Calu3 (cell line): Measurements from ENCODE around the gene ANXA9. TPM values are rescaled to one million over a fixed set of nuclear protein-coding genes. Genes with fewer than 3 reads are reported as not detected.

ENCODE experiments used
- BruUV-seq: library from RNA; stranded (reverse); fragments of 400-500 nt; replicated peaks from 2 replicates; lab custom pipeline; 2021; lab: Mats Ljungman, UMichigan
- CTCF ChIA-PET: fragments of 300-600 bp; sonication (Branson Sonifier 250); formaldehyde crosslinking; loops from one replicate; lab custom pipeline; 2022; ENCODE audit warnings: antibody characterized with exemption; lab: Charles Lee
- DNase-seq: peaks from one replicate; pipeline ENCODE4 v3.0.0; 2022
- H3K27ac Mint-ChIP-seq: one replicate; pipeline ENCODE4 v1.8.0; 2022; ENCODE audit warnings: mixed read lengths; ENCODE audit not compliant: unreplicated experiment
- H3K27me3 Mint-ChIP-seq: one replicate; pipeline ENCODE4 v1.8.0; 2022; ENCODE audit warnings: mixed read lengths; ENCODE audit not compliant: unreplicated experiment
- H3K36me3 Mint-ChIP-seq: one replicate; pipeline ENCODE4 v1.8.0; 2022; ENCODE audit warnings: mild to moderate bottlenecking, moderate library complexity, mixed read lengths; ENCODE audit not compliant: insufficient read depth, unreplicated experiment
- H3K4me1 Mint-ChIP-seq: one replicate; pipeline ENCODE4 v1.8.0; 2022; ENCODE audit warnings: mild to moderate bottlenecking, low read depth, mixed read lengths; ENCODE audit not compliant: unreplicated experiment
- H3K4me3 Mint-ChIP-seq: one replicate; pipeline ENCODE4 v1.8.0; 2022; ENCODE audit warnings: mild to moderate bottlenecking, low read depth, moderate library complexity, mixed read lengths; ENCODE audit not compliant: unreplicated experiment
- H3K9me3 Mint-ChIP-seq: one replicate; pipeline ENCODE4 v1.8.0; 2022; ENCODE audit warnings: low read depth, mixed read lengths; ENCODE audit not compliant: unreplicated experiment
- intact Hi-C: fragments of 100-400 bp; cut with micrococcal nuclease; formaldehyde crosslinking; loops from one replicate; pipeline ENCODE4 v1.10.0; 2022; ENCODE audit not compliant: unreplicated experiment
- total RNA-seq: library from RNA; stranded (reverse); gene quantifications from 2 replicates; pipeline ENCODE4 v1.2.3, GENCODE V29; 2022
- TF ChIP-seq, protein P1 (sequence below): fragments of 200-600 bp; IDR thresholded peaks from one replicate; pipeline ENCODE4 v1.8.0; 2022; ENCODE audit warnings: antibody characterized with exemption; ENCODE audit not compliant: unreplicated experiment

Gene ANXA9
- total RNA-seq, 1 experiment from 2014 or later = 15.4 TPM

DNA sequence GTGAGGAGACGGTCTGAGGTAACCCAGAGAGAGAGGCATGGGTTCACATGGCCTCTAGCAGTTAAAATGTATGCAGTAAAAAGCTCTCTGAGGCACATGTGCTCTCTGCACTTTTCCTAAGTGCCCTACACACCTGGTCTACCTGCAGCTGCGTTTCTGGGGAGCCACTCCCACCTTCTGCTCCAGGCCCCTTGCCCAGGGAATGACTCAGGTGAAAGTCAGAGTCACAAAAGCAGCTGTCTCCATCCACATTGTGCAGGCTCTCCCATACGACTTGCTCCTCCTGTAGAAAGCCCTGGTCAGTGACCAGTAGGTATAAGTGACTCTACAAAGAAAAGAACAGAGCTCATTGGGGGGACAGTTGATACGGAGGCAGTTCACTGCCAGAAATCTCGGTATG lies 15.9 kb downstream of the ANXA9 start:
- CTCF ChIA-PET = interaction anchor here (1.1 kb wide), 1 partner anchor 8 kb away, joined by 3 read pairs; the partner anchor contains the start of gene MINDY1
- H3K27me3 Mint-ChIP-seq = no peaks in the 10 kb centered on the region
- no peaks in the 10 kb centered on the region for H3K4me1 Mint-ChIP-seq
- peaks cover 17% of the 10 kb centered on the region for H3K36me3 Mint-ChIP-seq
- intact Hi-C loops = no loop called here
- H3K27ac Mint-ChIP-seq = no peak overlapping the region
- no peak for DNase-seq
- H3K9me3 Mint-ChIP-seq = no peaks in the 10 kb centered on the region
- TF ChIP-seq, protein P1, sequence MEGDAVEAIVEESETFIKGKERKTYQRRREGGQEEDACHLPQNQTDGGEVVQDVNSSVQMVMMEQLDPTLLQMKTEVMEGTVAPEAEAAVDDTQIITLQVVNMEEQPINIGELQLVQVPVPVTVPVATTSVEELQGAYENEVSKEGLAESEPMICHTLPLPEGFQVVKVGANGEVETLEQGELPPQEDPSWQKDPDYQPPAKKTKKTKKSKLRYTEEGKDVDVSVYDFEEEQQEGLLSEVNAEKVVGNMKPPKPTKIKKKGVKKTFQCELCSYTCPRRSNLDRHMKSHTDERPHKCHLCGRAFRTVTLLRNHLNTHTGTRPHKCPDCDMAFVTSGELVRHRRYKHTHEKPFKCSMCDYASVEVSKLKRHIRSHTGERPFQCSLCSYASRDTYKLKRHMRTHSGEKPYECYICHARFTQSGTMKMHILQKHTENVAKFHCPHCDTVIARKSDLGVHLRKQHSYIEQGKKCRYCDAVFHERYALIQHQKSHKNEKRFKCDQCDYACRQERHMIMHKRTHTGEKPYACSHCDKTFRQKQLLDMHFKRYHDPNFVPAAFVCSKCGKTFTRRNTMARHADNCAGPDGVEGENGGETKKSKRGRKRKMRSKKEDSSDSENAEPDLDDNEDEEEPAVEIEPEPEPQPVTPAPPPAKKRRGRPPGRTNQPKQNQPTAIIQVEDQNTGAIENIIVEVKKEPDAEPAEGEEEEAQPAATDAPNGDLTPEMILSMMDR = no peak
- BruUV-seq = no TSS peak
- H3K4me3 Mint-ChIP-seq = no peak overlapping the region

DNA sequence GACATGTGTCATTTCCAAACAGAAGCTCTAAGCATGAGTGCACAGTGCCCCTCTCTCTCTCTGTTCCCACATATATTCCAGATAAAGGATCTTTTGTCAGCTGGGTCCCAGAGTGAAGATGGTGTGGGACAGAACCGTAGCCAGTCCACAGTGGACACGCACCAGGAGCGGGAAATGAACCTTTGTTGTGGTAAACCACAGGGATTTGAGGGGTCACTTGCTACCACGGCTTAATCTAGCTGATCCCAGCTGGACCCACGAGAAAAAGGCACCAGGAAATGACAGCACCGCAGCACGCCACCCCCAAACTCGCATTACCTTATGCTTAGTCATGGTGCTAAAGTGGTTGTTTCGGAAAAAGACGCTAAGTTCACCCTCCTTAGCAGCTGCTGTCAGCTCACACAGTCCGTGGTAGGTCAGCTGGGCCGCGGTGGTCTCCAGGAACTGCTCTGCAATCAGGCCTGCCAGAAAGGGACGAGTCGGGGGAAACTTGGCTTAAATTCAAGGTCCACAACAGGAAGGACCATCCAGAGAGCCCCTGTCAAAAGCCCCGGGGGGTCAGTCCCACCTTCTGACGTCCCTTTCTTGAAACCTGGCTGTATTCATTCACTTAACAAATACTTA lies 17.1 kb downstream of the ANXA9 start:
- CTCF ChIA-PET = no interaction called here
- peaks cover 17% of the 10 kb centered on the region for H3K36me3 Mint-ChIP-seq
- H3K27me3 Mint-ChIP-seq = no peaks in the 10 kb centered on the region
- DNase-seq = no peak
- no peak overlapping the region for H3K27ac Mint-ChIP-seq
- BruUV-seq = no TSS peak
- no peaks in the 10 kb centered on the region for H3K4me1 Mint-ChIP-seq
- intact Hi-C loops = no loop called here
- H3K4me3 Mint-ChIP-seq = no peak overlapping the region
- TF ChIP-seq, protein P1 = no peak
- no peaks in the 10 kb centered on the region for H3K9me3 Mint-ChIP-seq

DNA sequence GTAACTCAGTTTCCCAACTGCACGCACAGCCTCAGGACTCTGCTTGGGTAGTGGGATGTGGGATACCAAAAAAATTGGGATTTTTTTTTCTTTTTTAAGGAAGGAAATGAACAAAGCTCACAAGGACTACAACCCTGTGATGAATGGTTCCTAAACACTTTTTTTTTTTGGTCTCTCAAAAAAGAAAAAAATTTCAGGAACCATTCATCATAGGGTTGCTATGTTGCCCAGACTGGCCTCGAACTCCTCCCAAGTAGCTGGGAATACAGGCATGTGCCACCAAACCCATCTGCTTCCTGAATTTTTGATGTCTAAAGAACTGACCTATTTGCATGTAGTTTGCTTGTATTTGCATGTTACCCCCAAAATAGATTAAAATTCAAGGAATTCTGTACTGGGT lies 17.8 kb downstream of the ANXA9 start:
- H3K27me3 Mint-ChIP-seq = no peaks in the 10 kb centered on the region
- H3K4me3 Mint-ChIP-seq = no peak overlapping the region
- intact Hi-C loops = no loop called here
- CTCF ChIA-PET = no interaction called here
- DNase-seq = no peak
- H3K36me3 Mint-ChIP-seq = peaks cover 11% of the 10 kb centered on the region
- no peaks in the 10 kb centered on the region for H3K4me1 Mint-ChIP-seq
- no TSS peak for BruUV-seq
- TF ChIP-seq, protein P1 = no peak
- H3K9me3 Mint-ChIP-seq = no peaks in the 10 kb centered on the region
- no peak overlapping the region for H3K27ac Mint-ChIP-seq

DNA sequence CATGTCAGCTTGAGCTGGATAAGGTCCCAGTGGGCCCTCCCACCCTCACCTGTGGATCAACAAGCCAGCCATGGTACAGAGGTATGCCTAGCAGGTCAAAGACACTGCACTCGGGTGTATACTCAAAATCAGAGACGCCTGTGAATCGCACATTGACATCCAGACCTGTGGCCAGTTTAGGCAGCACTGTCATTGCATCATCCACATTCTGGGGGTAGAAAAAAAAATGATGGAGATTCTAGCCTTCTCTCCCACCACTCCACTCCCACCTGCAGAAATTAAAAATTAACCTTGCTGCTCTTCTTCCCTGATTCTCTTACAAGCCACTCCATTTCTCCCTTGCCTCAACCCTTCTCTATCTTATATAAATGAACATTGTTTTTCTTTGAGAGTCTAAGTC lies 18.3 kb downstream of the ANXA9 start:
- TF ChIP-seq, protein P1 = no peak
- no TSS peak for BruUV-seq
- no peak for DNase-seq
- Mint-ChIP-seq H3K27ac (no peak overlapping the region), H3K36me3 (peaks cover 13% of the 10 kb centered on the region), H3K4me3 (no peak overlapping the region), H3K9me3 (no peaks in the 10 kb centered on the region), H3K27me3 (no peaks in the 10 kb centered on the region), H3K4me1 (peaks cover under 1% of the 10 kb centered on the region)
- intact Hi-C loops = no loop called here
- CTCF ChIA-PET = interaction anchor here (0.6 kb wide), 1 partner anchor 338 kb away, joined by 3 read pairs; no protein-coding TSS in a partner anchor
